Fibroblast of villous mesenchyme (primary cell): Measurements from ENCODE around the gene STMN3. TPM values are rescaled to one million over a fixed set of nuclear protein-coding genes. Genes with fewer than 3 reads are reported as not detected.

ENCODE experiments used
- DNase-seq: peaks from one replicate; pipeline ENCODE4 v3.0.0-alpha.2; 2010; ENCODE audit warnings: low read depth
- H3K4me3 ChIP-seq: 2 replicates; pipeline ENCODE4 v1.5.1; 2011; ENCODE audit warnings: low read depth, mild to moderate bottlenecking, low read length
- CTCF ChIP-seq: IDR thresholded peaks from 2 replicates; pipeline ENCODE4 v1.5.1; 2012; ENCODE audit warnings: low read depth, mild to moderate bottlenecking, low read length; ENCODE audit not compliant: insufficient read depth
- total RNA-seq: library from RNA; depleted of rRNA; stranded (reverse); fragments of >200 nt; gene quantifications from 2 replicates; pipeline ENCODE4 v1.2.3, GENCODE V29; 2012

STMN3 gene
- total RNA-seq, 1 donor, result 5.6 TPM

- DNase-seq, result no peak
- TF ChIP-seq CTCF, result no peak
- peak overlapping the region; percentile 91 for H3K4me3 ChIP-seq
Measured at GRCh38 chr20:63659370-63659769, 6.1 kb upstream of the STMN3 start.

GRCh38 chr20:63658749-63659187 lies 5.5 kb upstream of the STMN3 start:
- TF ChIP-seq CTCF, result no peak
- peak overlapping the region; percentile 91 for H3K4me3 ChIP-seq
- DNase-seq, result peak; percentile 59

GRCh38 chr20:63657937-63658748 lies 4.9 kb upstream of the STMN3 start, which contains the start of gene RTEL1:
TSS of gene RTEL1 (plus strand) at chr20:63658312. CDS start at chr20:63659403, 1,091 bp downstream.
- no peak for TF ChIP-seq CTCF
- DNase-seq, result peak; percentile 94
- H3K4me3 ChIP-seq, result peak within 1 kb of the TSS; percentile 91

GRCh38 chr20:63657260-63657936 lies 4.2 kb upstream of the STMN3 start:
- DNase-seq, result peak; percentile 49
- no peak for TF ChIP-seq CTCF
- H3K4me3 ChIP-seq, result peak overlapping the region; percentile 91

- no peak for TF ChIP-seq CTCF
- no peak overlapping the region for H3K4me3 ChIP-seq
- DNase-seq, result no peak
Measured at GRCh38 chr20:63656451-63656850, 3.2 kb upstream of the STMN3 start.

GRCh38 chr20:63655249-63655648 lies 2.0 kb upstream of the STMN3 start:
- no peak for TF ChIP-seq CTCF
- DNase-seq, result no peak
- no peak overlapping the region for H3K4me3 ChIP-seq
